HepG2 (cell line): Measurements from ENCODE around the gene DHX8. TPM values are rescaled to one million over a fixed set of nuclear protein-coding genes. Genes with fewer than 3 reads are reported as not detected.

Experiments used
- ATAC-seq: fragments of 200-7000 bp; cut with Tn5 transposase; 3 replicates; pipeline ENCODE4 v1.9.1; 2020; ENCODE audit warnings: mild to moderate bottlenecking, moderate library complexity
- BruUV-seq: library from RNA; stranded (reverse); fragments of 400-500 nt; replicated peaks from 2 replicates; lab custom pipeline; 2021; lab: Mats Ljungman, UMichigan
- CTCF ChIA-PET: fragments of 300-600 bp; formaldehyde crosslinking; extraction: SDS; loops from one replicate; lab custom pipeline; 2021; ENCODE audit warnings: low total read pairs, inconsistent platforms, low intra/inter-chr PET ratio; lab: Yijun Ruan, JAX
- POLR2A ChIA-PET: fragments of 350-600 bp; sonication (Branson Sonifier 250); formaldehyde crosslinking; loops from one replicate; lab custom pipeline; 2020; ENCODE audit warnings: antibody characterized with exemption, inconsistent platforms; lab: Yijun Ruan, JAX
- DNase-seq: peaks from one replicate; pipeline ENCODE4 v3.0.0-alpha.2; 2015; ENCODE audit warnings: low spot score
- FAIRE-seq: peaks from 3 replicates; lab custom pipeline; 2011; peaks lifted over from hg19 to GRCh38; lab: Jason Lieb, UNC
- H2AFZ ChIP-seq: one replicate; pipeline ENCODE4 v1.6.1; 2011; ENCODE audit warnings: low read length, inconsistent platforms
- H3K27ac ChIP-seq: fragments of 300-600 bp; 3 replicates; pipeline ENCODE4 v1.8.0; 2011; ENCODE audit warnings: mixed run types, mild to moderate bottlenecking, mixed read lengths, low read length, inconsistent platforms; ENCODE audit not compliant: insufficient read depth; ENCODE audit errors: extremely low read length
- H3K27me3 ChIP-seq, 2 experiments: fragments of 200-600 bp in 1 of 2; 2 replicates in 1 of 2; 3 replicates in 1 of 2; pipeline versions ENCODE4 v1.6.0 to v1.8.0; 2011; ENCODE audit warnings: low read length in 2 of 2, mild to moderate bottlenecking in 2 of 2, moderate library complexity in 2 of 2, inconsistent platforms in 1 of 2; ENCODE audit not compliant: insufficient read depth in 2 of 2, control insufficient read depth in 1 of 2
- H3K36me3 ChIP-seq, 2 experiments: fragments of 200-600 bp in 1 of 2; replicated peaks in 1 of 2; 2 replicates in 1 of 2; 3 replicates in 1 of 2; pipeline versions ENCODE4 v1.5.1 to v1.8.0; 2011; ENCODE audit warnings: low read length in 2 of 2, inconsistent platforms in 1 of 2; ENCODE audit not compliant: insufficient read depth in 2 of 2, control insufficient read depth in 1 of 2
- H3K4me1 ChIP-seq: 2 replicates; pipeline ENCODE4 v1.5.1; 2012; ENCODE audit warnings: low read length, inconsistent platforms; ENCODE audit not compliant: insufficient read depth
- H3K4me2 ChIP-seq: 2 replicates; pipeline ENCODE4 v1.6.0; 2011; ENCODE audit warnings: low read depth, low read length, inconsistent platforms
- H3K4me3 ChIP-seq, 3 experiments: fragments of 200-600 bp in 1 of 3; sonication (generic), shearing (Covaris generic) in 1 of 3; replicated peaks in 1 of 3; 2 replicates each; pipeline ENCODE4 v1.5.1; 2011 to 2016; ENCODE audit warnings: low read length in 3 of 3, inconsistent platforms in 2 of 3, low read depth in 2 of 3, mild to moderate bottlenecking in 2 of 3, control low read depth in 1 of 3, mixed read lengths in 1 of 3; ENCODE audit not compliant: insufficient read depth in 1 of 3
- H3K79me2 ChIP-seq: one replicate; pipeline ENCODE4 v1.6.1; 2011; ENCODE audit warnings: low read length, inconsistent platforms; ENCODE audit not compliant: insufficient read depth
- H3K9ac ChIP-seq: 2 replicates; pipeline ENCODE4 v1.6.0; 2011; ENCODE audit warnings: mild to moderate bottlenecking, low read depth, low read length, inconsistent platforms; ENCODE audit not compliant: insufficient read depth
- H3K9me3 ChIP-seq: 2 replicates; pipeline ENCODE4 v1.5.1; 2012; ENCODE audit warnings: mild to moderate bottlenecking, low read length
- H4K20me1 ChIP-seq: 2 replicates; pipeline ENCODE4 v1.6.0; 2011; ENCODE audit warnings: inconsistent platforms, mild to moderate bottlenecking, low read length, moderate library complexity; ENCODE audit not compliant: insufficient read depth
- BCL6 ChIP-seq: IDR thresholded peaks from 2 replicates; pipeline ENCODE4 v1.6.1; 2016; ENCODE audit warnings: missing genetic modification reagents, missing compliant biosample characterization
- HOXA5 ChIP-seq: sonication (generic); formaldehyde crosslinking; IDR thresholded peaks from 2 replicates; pipeline ENCODE4 v1.4.0; 2020; ENCODE audit warnings: missing genetic modification reagents
- KLF12 ChIP-seq: sonication (generic); formaldehyde crosslinking; IDR thresholded peaks from 2 replicates; pipeline ENCODE4 v1.4.0; 2020; ENCODE audit warnings: missing genetic modification reagents, borderline replicate concordance
- MAFF ChIP-seq: IDR thresholded peaks from 2 replicates; pipeline ENCODE4 v1.6.1; 2011; ENCODE audit warnings: low read depth, low read length, improper control_type of control experiment
- MAFK ChIP-seq, 2 experiments: IDR thresholded peaks in 1 of 2; conservative IDR thresholded peaks in 1 of 2; 2 replicates each; pipeline ENCODE4 v1.6.1; 2011; ENCODE audit warnings: improper control_type of control experiment in 2 of 2, low read length in 2 of 2
- MAZ ChIP-seq, 2 experiments: sonication (generic) in 1 of 2; formaldehyde crosslinking in 1 of 2; IDR thresholded peaks; 2 replicates each; pipeline versions ENCODE4 v1.5.0 to v1.6.1; 2012 to 2020; ENCODE audit warnings: low read depth in 2 of 2, mild to moderate bottlenecking in 2 of 2, borderline replicate concordance in 1 of 2, improper control_type of control experiment in 1 of 2, low read length in 1 of 2, missing genetic modification reagents in 1 of 2, moderate library complexity in 1 of 2
- NPAS2 ChIP-seq: sonication (generic); formaldehyde crosslinking; IDR thresholded peaks from 2 replicates; pipeline ENCODE4 v1.8.0; 2022; ENCODE audit warnings: mild to moderate bottlenecking, missing genetic modification reagents, borderline replicate concordance
- PAX8 ChIP-seq: sonication (generic); formaldehyde crosslinking; IDR thresholded peaks from 2 replicates; pipeline ENCODE4 v1.8.0; 2022; ENCODE audit warnings: mild to moderate bottlenecking, missing genetic modification reagents, borderline replicate concordance
- PRPF4 ChIP-seq: fragments of 200-400 bp; formaldehyde crosslinking; IDR thresholded peaks from 2 replicates; pipeline ENCODE4 v1.6.1; 2016; ENCODE audit warnings: low read length, low read depth; ENCODE audit not compliant: poor library complexity, severe bottlenecking
- SMAD3 ChIP-seq: sonication (generic); formaldehyde crosslinking; IDR thresholded peaks from 2 replicates; pipeline ENCODE4 v1.4.0; 2020; ENCODE audit warnings: missing genetic modification reagents
- SMARCE1 ChIP-seq: fragments of 450-650 bp; IDR thresholded peaks from 2 replicates; pipeline ENCODE4 v1.6.1; 2017; ENCODE audit warnings: borderline replicate concordance
- SOX6 ChIP-seq, 2 experiments: fragments of 450-650 bp in 1 of 2; sonication (generic) in 1 of 2; formaldehyde crosslinking in 1 of 2; IDR thresholded peaks; 2 replicates each; pipeline versions ENCODE4 v1.4.0 to v1.6.1; 2017 to 2020; ENCODE audit warnings: antibody characterized with exemption in 1 of 2, mild to moderate bottlenecking in 1 of 2, missing genetic modification reagents in 1 of 2
- WGBS: methylation state at CpG from one replicate; pipeline ENCODE4 v1.1.6; 2017; ENCODE audit warnings: low lambda C conversion rate; 5-methylcytosine and 5-hydroxymethylcytosine counted together
- in situ Hi-C: cut with HindIII; loops from 2 replicates; pipeline ENCODE4 v1.10.0; 2017; ENCODE audit warnings: low pct_unique_long_range_greater_than_20kb; ENCODE audit not compliant: extremely low pct_ligation_motif_present
- intact Hi-C: fragments of 100-400 bp; cut with micrococcal nuclease; formaldehyde crosslinking; loops from one replicate; pipeline ENCODE4 v1.10.0; 2022; ENCODE audit not compliant: unreplicated experiment
- polyA plus RNA-seq, 8 experiments: library from polyadenylated mRNA; depleted of rRNA in 3 of 8; stranded (reverse) in 7 of 8; unstranded in 1 of 8; fragments of >200 nt; fragmentation: Illumina TruSeq in 4 of 8; extraction: Trizol in 4 of 8; gene quantifications; 2 replicates each; pipeline versions ENCODE4 v1.2.1 to v1.2.3, GENCODE V29; 2011 to 2016; ENCODE audit warnings: low read depth in 4 of 8, missing spikeins in 1 of 8, mixed read lengths in 1 of 8; ENCODE audit not compliant: insufficient read depth in 1 of 8
- total RNA-seq, 5 experiments: library from RNA; depleted of rRNA; stranded (reverse); fragments of >200 nt; fragmentation: Illumina TruSeq; extraction: Trizol; gene quantifications; 2 replicates each; pipeline ENCODE4 v1.2.3, GENCODE V29; 2016; ENCODE audit warnings: low read depth in 1 of 5
- TF ChIP-seq, protein P1 (sequence below): sonication (generic); formaldehyde crosslinking; IDR thresholded peaks from 2 replicates; pipeline ENCODE4 v1.8.0; 2022; ENCODE audit warnings: missing genetic modification reagents, mild to moderate bottlenecking, borderline replicate concordance
- TF ChIP-seq, protein P2 (sequence below): sonication (generic); formaldehyde crosslinking; IDR thresholded peaks from 2 replicates; pipeline ENCODE4 v1.4.0; 2020; ENCODE audit warnings: missing genetic modification reagents

Gene DHX8
- total and polyA plus RNA-seq, 2 of the 13 experiments (the other 11 are each of a cell fraction or from before 2014, with no cell fraction given) = 24.8 to 48.9 TPM

DNA sequence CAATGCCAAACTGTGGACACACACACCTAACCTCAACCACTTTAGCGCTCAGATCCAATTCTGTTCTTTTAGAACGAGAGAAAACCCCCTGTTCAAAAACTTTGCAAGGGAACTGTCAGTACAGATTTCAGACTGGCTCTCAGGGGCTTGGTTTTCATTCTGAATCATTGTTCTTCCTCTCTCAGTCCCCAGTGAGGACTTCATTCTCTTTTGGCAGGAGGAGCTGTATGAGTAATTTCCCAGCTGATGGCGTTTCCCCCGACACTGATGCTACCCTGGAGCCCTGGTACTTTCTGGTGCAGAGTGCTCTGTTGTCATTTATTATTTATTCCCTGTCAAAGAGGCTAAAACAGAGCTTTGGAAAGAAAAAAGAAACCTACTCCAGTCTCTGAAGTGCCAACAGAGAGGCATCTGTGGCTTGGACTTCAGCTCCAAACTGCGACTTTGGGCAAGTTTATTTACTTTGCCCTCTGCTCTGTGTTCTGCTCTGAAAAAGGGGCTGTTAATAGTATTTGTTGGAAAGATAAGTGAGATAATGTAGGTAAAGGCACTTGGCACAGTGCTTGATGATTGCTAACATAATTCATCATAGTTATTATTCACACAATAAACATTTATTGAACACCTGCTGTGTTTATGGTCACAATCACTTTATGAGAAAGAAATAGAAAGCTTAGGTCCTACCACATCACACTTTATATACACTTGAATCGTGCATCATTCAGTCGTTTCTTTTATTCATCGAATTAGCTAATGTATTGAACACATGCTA is 34.0 kb downstream of the DHX8 start:
- no peak overlapping the region for H3K4me2 ChIP-seq

DNA sequence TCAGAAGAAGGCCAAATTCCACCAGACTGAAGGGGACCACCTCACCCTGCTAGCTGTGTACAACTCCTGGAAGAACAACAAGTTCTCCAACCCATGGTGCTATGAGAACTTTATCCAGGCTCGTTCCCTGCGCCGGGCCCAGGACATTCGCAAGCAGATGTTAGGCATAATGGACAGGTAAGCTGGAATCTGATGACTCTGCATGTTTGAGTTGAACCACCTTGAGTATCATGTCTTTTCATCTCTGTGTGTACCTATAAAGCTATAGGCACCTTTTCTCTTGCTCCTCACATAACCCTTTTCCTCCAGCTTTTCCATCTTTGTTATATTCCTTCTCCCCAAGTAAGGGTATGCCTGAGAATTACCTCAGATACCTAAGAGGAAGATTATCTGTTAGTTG is 37.6 kb downstream of the DHX8 start:
- in situ Hi-C loops = no loop called here
- CTCF ChIA-PET = interaction anchor here (0.8 to 2.1 kb wide), 4 partner anchors 23 to 239 kb away, joined by 4 to 18 read pairs (median 10); no protein-coding TSS in a partner anchor
- BruUV-seq = no TSS peak
- no peak for TF ChIP-seq NPAS2 (CRISPR knock-in tag)
- TF ChIP-seq PAX8 (CRISPR knock-in tag) = no peak
- no peak for TF ChIP-seq SMAD3 (CRISPR knock-in tag)
- TF ChIP-seq MAZ (IDR thresholded peaks at IDR 0.05; ENCODE audit: borderline replicate concordance, low read depth, low read length) = no peak
- no peak for TF ChIP-seq MAZ (CRISPR knock-in tag; IDR thresholded peaks at IDR 0.05; ENCODE audit: low read depth)
- TF ChIP-seq MAFF = peak; percentile 87
- TF ChIP-seq SOX6 (IDR thresholded peaks at IDR 0.05) = no peak
- 0 out of 2 replicates have a peak, but pooled peaks have one; percentile 8 for TF ChIP-seq SOX6 (CRISPR knock-in tag; IDR thresholded peaks at IDR 0.05)
- TF ChIP-seq, protein P1, sequence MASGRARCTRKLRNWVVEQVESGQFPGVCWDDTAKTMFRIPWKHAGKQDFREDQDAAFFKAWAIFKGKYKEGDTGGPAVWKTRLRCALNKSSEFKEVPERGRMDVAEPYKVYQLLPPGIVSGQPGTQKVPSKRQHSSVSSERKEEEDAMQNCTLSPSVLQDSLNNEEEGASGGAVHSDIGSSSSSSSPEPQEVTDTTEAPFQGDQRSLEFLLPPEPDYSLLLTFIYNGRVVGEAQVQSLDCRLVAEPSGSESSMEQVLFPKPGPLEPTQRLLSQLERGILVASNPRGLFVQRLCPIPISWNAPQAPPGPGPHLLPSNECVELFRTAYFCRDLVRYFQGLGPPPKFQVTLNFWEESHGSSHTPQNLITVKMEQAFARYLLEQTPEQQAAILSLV (CRISPR knock-in tag) = 0 out of 2 replicates have a peak, but pooled peaks have one; percentile 26
- peak; percentile 92 to 93 for TF ChIP-seq MAFK (conservative IDR thresholded peaks at IDR 0.05 in 1 of 2, IDR thresholded peaks at IDR 0.05 in 1 of 2; ENCODE audit: low read length in 2 of 2)
- no peak for TF ChIP-seq BCL6
- no peak for TF ChIP-seq HOXA5
- no peak for TF ChIP-seq PRPF4

More for the DNA sequence above, 34.0 kb downstream of the DHX8 start:
- 89% methylated on average over 8 of the region's 8 CpGs for WGBS
- no peak for DNase-seq
- intact Hi-C loops = no loop called here
- Histone ChIP-seq H3K79me2 (no peaks in the 10 kb centered on the region), H4K20me1 (no peaks in the 10 kb centered on the region), H3K4me3 (no peak overlapping the region), H3K4me1 (peaks cover 27% of the 10 kb centered on the region), H3K36me3 (peaks cover 34 to 83% of the 10 kb centered on the region in 2 experiments), H3K9me3 (no peaks in the 10 kb centered on the region), H3K27me3 (no peaks in the 10 kb centered on the region), H3K27ac (no peak overlapping the region), H2AFZ (no peak overlapping the region), H3K9ac (no peak overlapping the region)
- no peak for ATAC-seq
- BruUV-seq = no TSS peak
- ChIA-PET CTCF (no interaction called here), POLR2A (interaction anchor here (0.5 to 1.4 kb wide), 6 partner anchors 8 to 56 kb away, joined by 3 to 10 read pairs (median 4); partner anchors contain the start of gene ETV4)
- in situ Hi-C loops = loop anchor here (10.0 kb wide), 1 partner anchor 247 kb away; no protein-coding TSS in a partner anchor
- TF ChIP-seq, protein P2, sequence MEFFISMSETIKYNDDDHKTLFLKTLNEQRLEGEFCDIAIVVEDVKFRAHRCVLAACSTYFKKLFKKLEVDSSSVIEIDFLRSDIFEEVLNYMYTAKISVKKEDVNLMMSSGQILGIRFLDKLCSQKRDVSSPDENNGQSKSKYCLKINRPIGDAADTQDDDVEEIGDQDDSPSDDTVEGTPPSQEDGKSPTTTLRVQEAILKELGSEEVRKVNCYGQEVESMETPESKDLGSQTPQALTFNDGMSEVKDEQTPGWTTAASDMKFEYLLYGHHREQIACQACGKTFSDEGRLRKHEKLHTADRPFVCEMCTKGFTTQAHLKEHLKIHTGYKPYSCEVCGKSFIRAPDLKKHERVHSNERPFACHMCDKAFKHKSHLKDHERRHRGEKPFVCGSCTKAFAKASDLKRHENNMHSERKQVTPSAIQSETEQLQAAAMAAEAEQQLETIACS (CRISPR knock-in tag) = no peak
- no peak for TF ChIP-seq SMARCE1
- TF ChIP-seq KLF12 = no peak
- no peak for FAIRE-seq

More for the DNA sequence above, 37.6 kb downstream of the DHX8 start:
- WGBS = 98% methylated on average over 4 of the region's 4 CpGs
- no peaks in the 10 kb centered on the region for H3K79me2 ChIP-seq
- no peaks in the 10 kb centered on the region for H4K20me1 ChIP-seq
- FAIRE-seq (no peak), DNase-seq (no peak), ATAC-seq (no peak)
- H3K36me3 ChIP-seq = peaks cover 30 to 82% of the 10 kb centered on the region in 2 experiments
- no peak overlapping the region for H3K4me3 ChIP-seq
- no peak overlapping the region for H2AFZ ChIP-seq
- intact Hi-C loops = loop anchor here (10.0 kb wide), 1 partner anchor 243 kb away; no protein-coding TSS in a partner anchor
- H3K4me2 ChIP-seq = no peak overlapping the region
- H3K27me3 ChIP-seq = no peaks in the 10 kb centered on the region
- no peaks in the 10 kb centered on the region for H3K9me3 ChIP-seq
- H3K27ac ChIP-seq = no peak overlapping the region
- H3K4me1 ChIP-seq = peaks cover 46% of the 10 kb centered on the region
- POLR2A ChIA-PET = interaction anchor here (0.9 to 23.9 kb wide), 3 partner anchors 9 to 52 kb away, joined by 3 to 1546 read pairs (median 9); partner anchors contain the start of gene ETV4
- no peak overlapping the region for H3K9ac ChIP-seq
